ENCODE measurements around the gene CA5B.
"Not testable (repeated sequence)": the region's sequence is repeated elsewhere in the genome, so short reads cannot be mapped to it uniquely, and the experiment has no call there.

Gene CA5B

GRCh38 chrX:15825936-15826335 is 87.9 kb downstream of the CA5B start:
- no peaks in the 10 kb centered on the region for H3K79me2 ChIP-seq (ENCODE audit: control insufficient read depth, low read length)
- H3K36me3 ChIP-seq (ENCODE audit: control insufficient read depth, low read length): peaks cover 36% of the 10 kb centered on the region
- TF ChIP-seq EZH2phosphoT487 (IDR thresholded peaks at IDR 0.05; ENCODE audit: borderline replicate concordance, low read length): no peak
- TF ChIP-seq, protein P1, sequence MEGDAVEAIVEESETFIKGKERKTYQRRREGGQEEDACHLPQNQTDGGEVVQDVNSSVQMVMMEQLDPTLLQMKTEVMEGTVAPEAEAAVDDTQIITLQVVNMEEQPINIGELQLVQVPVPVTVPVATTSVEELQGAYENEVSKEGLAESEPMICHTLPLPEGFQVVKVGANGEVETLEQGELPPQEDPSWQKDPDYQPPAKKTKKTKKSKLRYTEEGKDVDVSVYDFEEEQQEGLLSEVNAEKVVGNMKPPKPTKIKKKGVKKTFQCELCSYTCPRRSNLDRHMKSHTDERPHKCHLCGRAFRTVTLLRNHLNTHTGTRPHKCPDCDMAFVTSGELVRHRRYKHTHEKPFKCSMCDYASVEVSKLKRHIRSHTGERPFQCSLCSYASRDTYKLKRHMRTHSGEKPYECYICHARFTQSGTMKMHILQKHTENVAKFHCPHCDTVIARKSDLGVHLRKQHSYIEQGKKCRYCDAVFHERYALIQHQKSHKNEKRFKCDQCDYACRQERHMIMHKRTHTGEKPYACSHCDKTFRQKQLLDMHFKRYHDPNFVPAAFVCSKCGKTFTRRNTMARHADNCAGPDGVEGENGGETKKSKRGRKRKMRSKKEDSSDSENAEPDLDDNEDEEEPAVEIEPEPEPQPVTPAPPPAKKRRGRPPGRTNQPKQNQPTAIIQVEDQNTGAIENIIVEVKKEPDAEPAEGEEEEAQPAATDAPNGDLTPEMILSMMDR (IDR thresholded peaks at IDR 0.05; ENCODE audit: low read depth, low read length, poor library complexity, severe bottlenecking): no peak
- no peak overlapping the region for H3K4me2 ChIP-seq (ENCODE audit: low read length)
- no peaks in the 10 kb centered on the region for H3K9me3 ChIP-seq (ENCODE audit: control insufficient read depth, insufficient read depth, low read length)
- H3K4me3 ChIP-seq (ENCODE audit: low read length): no peak overlapping the region
- no peaks in the 10 kb centered on the region for H3K4me1 ChIP-seq (ENCODE audit: control insufficient read depth, low read length)
- no peaks in the 10 kb centered on the region for H3K9me2 ChIP-seq (replicated peaks; ENCODE audit: control insufficient read depth, low read length)
- H3F3A ChIP-seq (ENCODE audit: control insufficient read depth, insufficient read depth): no peaks in the 10 kb centered on the region
- no peaks in the 10 kb centered on the region for H3K27me3 ChIP-seq (ENCODE audit: control insufficient read depth, low read length)
- no peaks in the 10 kb centered on the region for H4K20me1 ChIP-seq (ENCODE audit: control insufficient read depth, insufficient read depth, low read depth, low read length)
- H3K27ac ChIP-seq (ENCODE audit: low read depth, low read length): no peak overlapping the region

- no peak overlapping the region for H3K4me2 ChIP-seq (ENCODE audit: low read length)
- H3K27me3 ChIP-seq (ENCODE audit: control insufficient read depth, low read length): no peaks in the 10 kb centered on the region
- H3F3A ChIP-seq (ENCODE audit: control insufficient read depth, insufficient read depth): no peaks in the 10 kb centered on the region
- H4K20me1 ChIP-seq (ENCODE audit: control insufficient read depth, insufficient read depth, low read depth, low read length): no peaks in the 10 kb centered on the region
- no peaks in the 10 kb centered on the region for H3K4me1 ChIP-seq (ENCODE audit: control insufficient read depth, low read length)
- TF ChIP-seq EZH2phosphoT487 (IDR thresholded peaks at IDR 0.05; ENCODE audit: borderline replicate concordance, low read length): no peak
- TF ChIP-seq, protein P1 (IDR thresholded peaks at IDR 0.05; ENCODE audit: low read depth, low read length, poor library complexity, severe bottlenecking): no peak
- H3K9me3 ChIP-seq (ENCODE audit: control insufficient read depth, insufficient read depth, low read length): no peaks in the 10 kb centered on the region
- peaks cover 32% of the 10 kb centered on the region for H3K36me3 ChIP-seq (ENCODE audit: control insufficient read depth, low read length)
- H3K27ac ChIP-seq (ENCODE audit: low read depth, low read length): no peak overlapping the region
- no peak overlapping the region for H3K4me3 ChIP-seq (ENCODE audit: low read length)
- H3K79me2 ChIP-seq (ENCODE audit: control insufficient read depth, low read length): no peaks in the 10 kb centered on the region
- no peaks in the 10 kb centered on the region for H3K9me2 ChIP-seq (replicated peaks; ENCODE audit: control insufficient read depth, low read length)
Measured at GRCh38 chrX:15829217-15829616, 91.1 kb downstream of the CA5B start.

DNA sequence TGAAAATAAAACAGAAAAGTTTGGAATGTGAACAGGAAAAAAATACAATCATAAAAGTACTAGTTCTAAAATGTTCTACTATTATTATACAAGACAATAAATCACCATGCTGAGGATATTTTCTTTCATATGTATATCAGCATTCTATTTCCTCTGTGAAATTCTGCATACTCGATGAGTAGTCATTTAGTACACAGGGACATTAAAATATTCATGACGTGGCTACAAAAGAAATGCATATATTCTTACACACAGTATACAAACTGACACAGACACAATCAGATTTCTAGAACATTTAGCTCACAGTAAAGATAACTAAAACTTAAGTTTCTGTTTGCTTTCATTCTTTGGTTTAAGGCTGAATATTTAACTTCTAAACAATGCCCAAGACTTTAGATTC is 93.3 kb downstream of the CA5B start:
- H3K4me1 ChIP-seq (ENCODE audit: control insufficient read depth, low read length): not testable (repeated sequence)

DNA sequence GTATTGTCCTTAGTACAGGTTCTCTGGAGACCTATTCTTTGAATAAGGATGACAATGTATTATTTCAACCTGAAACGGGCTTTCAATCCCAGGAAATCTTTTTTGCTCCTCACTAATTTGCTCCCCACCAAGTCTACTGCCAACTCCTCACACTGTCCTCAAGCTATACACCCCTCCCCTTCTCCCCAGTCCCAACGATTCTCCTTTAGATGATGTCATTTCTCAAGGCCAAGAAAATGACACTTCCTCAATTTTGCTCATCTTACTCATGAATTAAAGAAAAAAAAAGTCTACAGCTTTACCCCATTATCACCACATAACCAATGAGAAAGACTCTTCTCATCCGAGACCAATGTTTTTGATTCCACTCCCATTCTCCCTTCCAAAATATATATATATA is 96.0 kb downstream of the CA5B start:
- Histone ChIP-seq H3K27ac (ENCODE audit: low read depth, low read length) (no peak overlapping the region), H3F3A (ENCODE audit: control insufficient read depth, insufficient read depth) (no peaks in the 10 kb centered on the region), H3K4me3 (ENCODE audit: low read length) (no peak overlapping the region), H3K9me3 (ENCODE audit: control insufficient read depth, insufficient read depth, low read length) (no peaks in the 10 kb centered on the region), H3K4me2 (ENCODE audit: low read length) (no peak overlapping the region), H3K9me2 (replicated peaks; ENCODE audit: control insufficient read depth, low read length) (no peaks in the 10 kb centered on the region), H4K20me1 (ENCODE audit: control insufficient read depth, insufficient read depth, low read depth, low read length) (no peaks in the 10 kb centered on the region), H3K4me1 (ENCODE audit: control insufficient read depth, low read length) (no peaks in the 10 kb centered on the region), H3K27me3 (ENCODE audit: control insufficient read depth, low read length) (no peaks in the 10 kb centered on the region), H3K36me3 (ENCODE audit: control insufficient read depth, low read length) (peaks cover 6% of the 10 kb centered on the region), H3K79me2 (ENCODE audit: control insufficient read depth, low read length) (no peaks in the 10 kb centered on the region)
- TF ChIP-seq EZH2phosphoT487 (IDR thresholded peaks at IDR 0.05; ENCODE audit: borderline replicate concordance, low read length): no peak
- TF ChIP-seq, protein P1 (IDR thresholded peaks at IDR 0.05; ENCODE audit: low read depth, low read length, poor library complexity, severe bottlenecking): no peak

More for the DNA sequence above, 93.3 kb downstream of the CA5B start:
- H3K36me3 ChIP-seq (ENCODE audit: control insufficient read depth, low read length): peaks cover 26% of the 10 kb centered on the region
- H3K79me2 ChIP-seq (ENCODE audit: control insufficient read depth, low read length); H4K20me1 ChIP-seq (ENCODE audit: control insufficient read depth, insufficient read depth, low read depth, low read length); H3K27ac ChIP-seq (ENCODE audit: low read depth, low read length); H3K4me3 ChIP-seq (ENCODE audit: low read length); H3F3A ChIP-seq (ENCODE audit: control insufficient read depth, insufficient read depth); H3K27me3 ChIP-seq (ENCODE audit: control insufficient read depth, low read length); H3K9me3 ChIP-seq (ENCODE audit: control insufficient read depth, insufficient read depth, low read length); H3K9me2 ChIP-seq (replicated peaks; ENCODE audit: control insufficient read depth, low read length); H3K4me2 ChIP-seq (ENCODE audit: low read length): not testable (repeated sequence)

Measured in DOHH2 (cell line).